Suprapubic skin (tissue), 3 donors: ENCODE measurements around the gene CCL27.

Source experiments
- POLR2A ChIP-seq, 2 donors: fragments of 450-650 bp; IDR thresholded peaks; one replicate each; pipeline ENCODE4 v1.6.1; 2017; ENCODE audit warnings: antibody characterized with exemption in 2 of 2, mild to moderate bottlenecking in 2 of 2, moderate library complexity in 2 of 2
- TF ChIP-seq, protein P1 (sequence below), 2 donors: fragments of 200-600 bp in 1 of 2; fragments of 450-650 bp in 1 of 2; sonication (generic) in 1 of 2; IDR thresholded peaks; one replicate each; pipeline ENCODE4 v1.5.1; 2016 to 2019; ENCODE audit warnings: antibody characterized with exemption in 2 of 2, mild to moderate bottlenecking in 1 of 2, moderate library complexity in 1 of 2

DNA sequence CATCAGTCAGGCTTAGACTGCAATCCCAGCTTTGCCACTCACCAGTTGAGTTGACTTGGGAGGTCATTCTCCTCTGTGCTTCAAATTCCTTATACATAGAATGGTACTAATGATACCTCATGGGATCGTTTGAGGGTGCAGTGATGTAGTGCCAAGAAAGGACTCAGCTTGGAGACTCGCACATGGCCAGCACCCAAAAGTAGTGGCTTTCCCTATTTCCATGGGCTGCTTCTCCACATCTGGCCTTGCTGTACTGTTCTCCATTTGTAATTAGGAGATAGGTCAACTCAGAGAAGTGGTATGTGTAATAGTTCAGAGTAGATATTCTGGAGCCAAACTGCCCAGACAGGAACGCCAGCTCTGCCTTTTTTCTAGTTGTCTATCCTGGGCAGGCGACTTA is 23.1 kb upstream of the CCL27 start:
- TF ChIP-seq, protein P1, sequence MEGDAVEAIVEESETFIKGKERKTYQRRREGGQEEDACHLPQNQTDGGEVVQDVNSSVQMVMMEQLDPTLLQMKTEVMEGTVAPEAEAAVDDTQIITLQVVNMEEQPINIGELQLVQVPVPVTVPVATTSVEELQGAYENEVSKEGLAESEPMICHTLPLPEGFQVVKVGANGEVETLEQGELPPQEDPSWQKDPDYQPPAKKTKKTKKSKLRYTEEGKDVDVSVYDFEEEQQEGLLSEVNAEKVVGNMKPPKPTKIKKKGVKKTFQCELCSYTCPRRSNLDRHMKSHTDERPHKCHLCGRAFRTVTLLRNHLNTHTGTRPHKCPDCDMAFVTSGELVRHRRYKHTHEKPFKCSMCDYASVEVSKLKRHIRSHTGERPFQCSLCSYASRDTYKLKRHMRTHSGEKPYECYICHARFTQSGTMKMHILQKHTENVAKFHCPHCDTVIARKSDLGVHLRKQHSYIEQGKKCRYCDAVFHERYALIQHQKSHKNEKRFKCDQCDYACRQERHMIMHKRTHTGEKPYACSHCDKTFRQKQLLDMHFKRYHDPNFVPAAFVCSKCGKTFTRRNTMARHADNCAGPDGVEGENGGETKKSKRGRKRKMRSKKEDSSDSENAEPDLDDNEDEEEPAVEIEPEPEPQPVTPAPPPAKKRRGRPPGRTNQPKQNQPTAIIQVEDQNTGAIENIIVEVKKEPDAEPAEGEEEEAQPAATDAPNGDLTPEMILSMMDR (IDR thresholded peaks at IDR 0.05) = no peak
- no peak for TF ChIP-seq POLR2A (IDR thresholded peaks at IDR 0.05)
